ENCODE results near the gene PLEKHG2.

The PLEKHG2 gene

GRCh38 chr19:39385629-39386411 lies 26.6 kb upstream of the PLEKHG2 start:
- DNase-seq (ENCODE audit: low read depth): no peak

- no peak for DNase-seq (ENCODE audit: low read depth)
Measured at GRCh38 chr19:39386557-39386956, 25.9 kb upstream of the PLEKHG2 start.

DNA sequence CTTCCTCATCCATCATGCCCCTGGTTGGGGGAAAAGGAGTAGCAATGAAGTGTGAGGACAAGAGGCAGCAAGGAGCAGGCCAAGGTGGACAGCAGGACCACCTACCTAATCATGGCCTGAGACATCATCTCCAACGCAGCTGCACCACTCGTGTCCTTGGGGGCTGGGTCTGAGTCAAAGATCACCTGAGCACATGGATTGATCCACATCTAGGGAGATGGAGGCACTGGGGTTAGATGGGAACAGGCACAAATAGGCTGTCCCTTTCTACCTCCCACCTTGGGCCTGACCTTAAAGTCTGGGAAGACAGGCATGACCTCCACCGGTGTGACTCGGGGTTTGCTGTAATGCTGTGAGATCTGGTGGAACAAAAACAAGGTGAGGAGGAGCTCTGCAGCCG lies 23.8 kb upstream of the PLEKHG2 start:
- DNase-seq (ENCODE audit: low read depth): no peak

GRCh38 chr19:39389631-39390414 lies 22.6 kb upstream of the PLEKHG2 start:
- DNase-seq (ENCODE audit: low read depth): no peak

GRCh38 chr19:39390451-39390750 lies 22.1 kb upstream of the PLEKHG2 start:
- no peak for DNase-seq (ENCODE audit: low read depth)

GRCh38 chr19:39390751-39391437 lies 21.6 kb upstream of the PLEKHG2 start, which contains the start of the genes MED29 and PAF1:
Gene MED29, plus strand, starts transcription at chr19:39391378. Its CDS starts 45 bp downstream, at chr19:39391423.
Gene PAF1, minus strand, starts transcription at chr19:39391106. Its CDS starts 242 bp downstream, at chr19:39390864.
- peak; percentile 87 for DNase-seq (ENCODE audit: low read depth)

DNA sequence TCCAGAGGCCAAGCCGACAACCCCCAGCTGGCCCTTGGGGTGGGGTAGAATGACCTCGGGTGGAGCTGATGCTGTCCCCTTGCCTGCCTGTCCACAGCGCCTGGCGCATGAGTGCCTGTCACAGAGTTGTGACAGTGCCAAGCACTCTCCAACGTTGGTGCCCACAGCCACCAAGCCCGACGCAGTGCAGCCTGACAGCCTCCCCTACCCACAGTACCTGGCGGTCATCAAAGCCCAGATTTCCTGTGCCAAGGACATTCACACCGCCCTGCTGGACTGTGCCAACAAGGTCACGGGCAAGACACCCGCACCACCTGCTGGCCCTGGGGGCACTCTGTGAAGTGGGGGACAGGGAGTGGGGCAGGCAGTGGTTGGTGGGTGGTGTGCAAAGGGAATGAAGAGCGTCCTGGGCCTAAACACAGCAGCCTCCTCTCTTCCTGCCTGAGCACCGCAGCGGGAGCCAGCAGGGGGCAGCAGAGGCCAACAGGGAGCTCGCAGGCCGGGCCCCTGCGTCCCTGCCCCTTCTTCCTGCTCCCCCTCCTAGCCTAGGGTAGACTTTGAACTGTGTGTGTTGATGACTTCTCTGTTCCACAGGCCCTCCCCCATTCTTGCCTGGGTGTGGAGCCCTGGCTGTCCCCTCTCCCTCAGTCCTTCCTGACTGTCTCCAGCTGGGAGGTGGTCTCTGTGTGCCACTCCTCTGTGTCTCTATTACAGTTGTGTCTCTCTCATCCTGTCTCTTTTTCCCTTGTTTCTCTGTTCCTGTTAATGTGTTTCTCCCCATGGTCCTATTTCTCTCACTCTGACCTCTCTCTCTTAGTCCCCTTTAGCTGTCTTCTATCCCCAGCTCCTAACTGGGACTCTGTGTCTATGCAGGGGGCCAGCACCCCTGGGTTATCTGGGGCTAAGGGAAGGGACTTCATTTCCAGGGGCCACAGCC lies 14.8 kb upstream of the PLEKHG2 start:
- peak; percentile 94 for DNase-seq (ENCODE audit: low read depth)

DNA sequence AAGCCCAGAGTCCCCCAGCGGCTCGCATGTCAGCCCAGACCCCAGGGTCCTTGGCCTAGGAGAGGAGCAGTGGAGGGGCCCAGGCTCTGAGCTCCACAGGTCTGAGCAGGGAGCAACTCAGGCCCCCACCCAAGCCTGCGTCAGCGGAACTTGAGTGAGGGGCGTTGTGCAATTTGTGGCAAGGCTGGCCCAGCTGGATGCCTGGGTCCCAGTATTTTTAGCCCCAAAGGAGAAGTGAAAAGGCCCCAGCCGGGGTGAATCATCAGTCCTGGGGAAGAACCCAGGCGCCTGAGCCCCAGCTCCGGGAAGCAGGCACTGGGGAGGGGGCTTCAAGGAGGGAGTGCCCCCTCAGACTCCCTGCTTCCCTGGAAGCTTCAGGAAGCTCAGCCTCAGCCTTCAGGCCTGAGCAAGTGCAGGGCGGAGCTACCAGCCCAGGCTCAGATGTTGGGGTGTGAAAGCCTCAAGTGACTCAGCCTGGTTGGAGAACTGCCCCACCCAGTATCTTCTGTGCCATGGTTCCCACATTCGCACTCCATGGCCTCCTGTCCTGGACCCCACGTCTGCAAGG lies 14.1 kb upstream of the PLEKHG2 start:
- DNase-seq (ENCODE audit: low read depth): no peak

- DNase-seq (ENCODE audit: low read depth): no peak
Measured at GRCh38 chr19:39399668-39400050, 12.8 kb upstream of the PLEKHG2 start.

- DNase-seq (ENCODE audit: low read depth): no peak
Measured at GRCh38 chr19:39400061-39400460, 12.4 kb upstream of the PLEKHG2 start.

GRCh38 chr19:39401070-39401548 lies 11.4 kb upstream of the PLEKHG2 start:
- no peak for DNase-seq (ENCODE audit: low read depth)

DNA sequence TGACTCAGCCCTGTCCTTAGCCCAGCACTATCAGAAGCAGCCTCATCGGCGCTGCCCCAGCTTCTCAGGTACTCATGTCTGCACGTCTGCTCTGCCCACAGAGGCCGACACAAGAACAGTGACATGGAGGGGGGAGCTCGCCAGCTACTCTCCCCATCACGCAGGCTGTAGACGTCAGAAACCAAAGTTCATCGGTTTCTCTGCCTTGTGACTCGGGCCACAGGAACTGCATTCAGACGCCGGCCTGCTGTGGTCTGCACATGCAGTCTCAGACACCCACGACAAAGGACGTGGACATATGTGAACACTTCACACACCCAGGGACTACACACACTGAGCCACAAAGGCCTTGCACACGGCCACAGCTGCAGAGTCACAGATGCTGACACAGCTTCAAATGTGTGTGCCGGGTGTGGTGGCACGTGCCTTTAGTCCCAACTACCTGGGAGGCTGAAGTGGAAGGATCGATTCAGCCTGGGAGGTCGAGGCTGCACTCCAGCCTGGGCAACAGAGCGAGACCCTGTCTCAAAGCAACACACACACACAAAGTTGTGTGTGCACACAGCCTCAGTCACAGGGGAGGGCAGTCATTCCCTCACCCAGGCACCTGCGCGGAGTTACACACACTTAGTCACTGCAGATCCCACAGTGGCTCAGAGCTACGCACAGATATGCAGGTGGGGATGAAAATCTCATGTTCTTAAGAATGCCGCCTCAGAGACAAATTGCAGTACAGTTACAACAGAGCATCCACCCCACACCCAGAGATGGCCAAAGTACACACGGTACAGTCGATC lies 10.7 kb upstream of the PLEKHG2 start:
- peak; percentile 67 for DNase-seq (ENCODE audit: low read depth)

- peak; percentile 85 for DNase-seq (ENCODE audit: low read depth)
Measured at GRCh38 chr19:39402346-39403300, 9.8 kb upstream of the PLEKHG2 start.

- DNase-seq (ENCODE audit: low read depth): peak; percentile 94
Measured at GRCh38 chr19:39403331-39404312, 8.8 kb upstream of the PLEKHG2 start.

DNA sequence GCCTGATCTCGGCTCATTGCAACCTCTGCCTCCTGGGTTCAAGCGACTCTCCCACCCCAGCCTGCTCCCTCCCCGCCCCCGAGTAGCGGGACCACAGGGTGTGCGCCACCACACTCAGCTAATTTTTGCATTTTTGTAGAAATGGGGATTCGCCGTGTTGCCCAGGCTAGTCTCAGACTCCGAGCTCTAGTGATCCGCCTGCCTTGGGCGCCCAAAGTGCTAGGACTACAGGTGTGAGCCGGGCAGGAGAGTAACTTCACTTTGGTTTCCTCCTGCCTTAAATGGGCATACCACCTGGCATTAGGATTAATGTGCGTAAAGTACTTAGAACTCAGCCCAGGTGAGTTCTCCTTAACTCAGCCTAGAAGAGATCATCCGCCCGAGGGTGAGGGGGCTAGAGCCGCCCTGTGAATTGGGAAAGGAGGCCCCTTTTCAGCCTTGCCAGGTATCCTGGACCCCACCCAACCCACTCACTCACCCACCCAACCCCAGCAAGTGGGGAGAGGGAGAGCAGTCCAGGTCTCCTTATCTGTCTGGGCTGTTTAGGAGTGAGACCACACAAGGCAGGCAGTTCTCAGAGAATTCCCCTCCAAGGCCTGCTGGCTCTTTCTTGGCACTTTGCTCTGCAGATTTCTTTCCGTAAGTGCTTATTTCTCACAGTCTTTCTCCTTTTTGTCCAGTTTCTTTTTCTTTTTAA lies 7.1 kb upstream of the PLEKHG2 start:
- DNase-seq (ENCODE audit: low read depth): no peak

DNA sequence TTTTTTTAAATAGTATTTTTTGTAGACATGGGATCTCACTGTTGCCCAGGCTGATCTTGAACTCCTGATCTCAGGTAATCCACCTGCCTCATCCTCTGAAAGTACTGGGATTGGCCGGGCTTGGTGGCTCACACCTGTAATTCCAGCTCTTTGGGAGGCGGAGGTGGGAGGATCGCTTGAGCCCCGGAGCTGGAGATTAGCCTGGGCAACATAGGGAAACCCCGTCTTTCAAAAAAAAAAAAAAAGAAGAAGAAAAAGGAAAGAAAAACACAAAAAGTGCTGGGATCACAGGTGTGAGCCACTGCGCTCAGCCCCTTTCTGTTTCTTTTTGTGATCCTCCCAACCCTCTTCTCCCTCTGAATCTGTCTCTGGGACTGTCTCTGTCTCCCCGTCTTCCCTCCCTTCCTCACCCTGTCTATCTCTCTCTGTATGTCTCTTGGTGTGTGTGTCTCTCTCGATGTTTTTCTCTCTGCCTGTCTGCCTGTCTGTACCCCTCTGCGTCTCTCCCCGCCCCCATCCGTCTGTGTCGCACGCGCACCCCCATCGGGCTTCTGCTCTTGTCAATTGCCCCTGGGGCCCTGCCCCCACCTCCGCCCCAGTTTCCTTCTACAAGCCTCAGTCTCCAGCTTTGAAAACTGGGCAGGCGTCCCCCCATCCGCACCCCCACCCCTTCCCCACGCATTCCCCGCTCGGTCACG lies 6.4 kb upstream of the PLEKHG2 start:
- DNase-seq (ENCODE audit: low read depth): peak; percentile 86
